ENCODE results near the gene NEDD4. TPM values are rescaled to one million over a fixed set of nuclear protein-coding genes. Genes with fewer than 3 reads are reported as not detected.

Gene NEDD4
- total RNA-seq, 2 donors from 2014 or later, result 14.5 to 15.3 TPM

GRCh38 chr15:56001471-56002078, 8.2 kb upstream of the NEDD4 start:
- intact Hi-C loops (cut with DNase I), result no loop called here

GRCh38 chr15:55999658-56000057, 6.2 kb upstream of the NEDD4 start:
- Histone ChIP-seq H3K27me3 (no peaks in the 10 kb centered on the region), H3K9ac (ENCODE audit: low read depth in 2 of 2, low read length in 2 of 2) (no peak overlapping the region), H3K9me3 (no peaks in the 10 kb centered on the region), H3K4me3 (no peak overlapping the region), H3K36me3 (no peaks in the 10 kb centered on the region), H3K27ac (no peak overlapping the region), H3K4me1 (no peaks in the 10 kb centered on the region)
- TF ChIP-seq CTCF (IDR thresholded peaks at IDR 0.05), result no peak
- no peak for DNase-seq
- intact Hi-C loops (cut with DNase I), result loop anchor here (10.0 kb wide), 1 partner anchor 245 kb away; the partner anchor contains the start of gene RFX7

More at GRCh38 chr15:56001471-56002078, 8.2 kb upstream of the NEDD4 start:
- no peak overlapping the region for H3K4me3 ChIP-seq
- no peak overlapping the region for H3K9ac ChIP-seq (ENCODE audit: low read depth in 2 of 2, low read length in 2 of 2)
- no peaks in the 10 kb centered on the region for H3K4me1 ChIP-seq
- no peaks in the 10 kb centered on the region for H3K36me3 ChIP-seq
- no peak for DNase-seq
- H3K27me3 ChIP-seq, result no peaks in the 10 kb centered on the region
- H3K9me3 ChIP-seq, result no peaks in the 10 kb centered on the region
- TF ChIP-seq CTCF (IDR thresholded peaks at IDR 0.05), result no peak
- H3K27ac ChIP-seq, result no peak overlapping the region

- TF ChIP-seq CTCF (IDR thresholded peaks at IDR 0.05), result no peak
- Histone ChIP-seq H3K36me3 (no peaks in the 10 kb centered on the region), H3K9ac (ENCODE audit: low read depth in 2 of 2, low read length in 2 of 2) (no peak overlapping the region), H3K4me1 (no peaks in the 10 kb centered on the region), H3K27ac (no peak overlapping the region), H3K9me3 (no peaks in the 10 kb centered on the region), H3K4me3 (no peak overlapping the region), H3K27me3 (no peaks in the 10 kb centered on the region)
- no peak for DNase-seq
- intact Hi-C loops (cut with DNase I), result loop anchor here (10.0 kb wide), 1 partner anchor 246 kb away; the partner anchor contains the start of gene RFX7
Measured at GRCh38 chr15:55998478-55998877, 5.1 kb upstream of the NEDD4 start.

- Histone ChIP-seq H3K27me3 (no peaks in the 10 kb centered on the region), H3K4me1 (peaks cover 5% of the 10 kb centered on the region), H3K4me3 (peak overlapping the region; percentile 80), H3K9me3 (no peaks in the 10 kb centered on the region), H3K9ac (ENCODE audit: low read depth in 2 of 2, low read length in 2 of 2) (peak overlapping the region; percentile 70 to 79), H3K27ac (peak overlapping the region; percentile 88), H3K36me3 (no peaks in the 10 kb centered on the region)
- TF ChIP-seq CTCF (IDR thresholded peaks at IDR 0.05), result no peak
- intact Hi-C loops (cut with DNase I), result loop anchor here (10.0 kb wide), 1 partner anchor 251 kb away; the partner anchor contains the start of gene RFX7
- DNase-seq, result no peak
Measured at GRCh38 chr15:55993804-55994560, 570 bp upstream of the NEDD4 start.

GRCh38 chr15:55992769-55993110, 672 bp downstream of the NEDD4 start:
- Histone ChIP-seq H3K9me3 (no peaks in the 10 kb centered on the region), H3K9ac (ENCODE audit: low read depth in 2 of 2, low read length in 2 of 2) (peak overlapping the region; percentile 70 to 73), H3K4me1 (peaks cover 5% of the 10 kb centered on the region), H3K36me3 (no peaks in the 10 kb centered on the region), H3K27me3 (no peaks in the 10 kb centered on the region), H3K27ac (peak overlapping the region; percentile 88), H3K4me3 (peak overlapping the region; percentile 80)
- DNase-seq, result no peak
- TF ChIP-seq CTCF (IDR thresholded peaks at IDR 0.05), result no peak
- intact Hi-C loops (cut with DNase I), result loop anchor here (10.0 kb wide), 1 partner anchor 252 kb away; the partner anchor contains the start of gene RFX7
